Bronchial epithelial cell (primary cell): ENCODE measurements around the gene RNASE9. TPM values are rescaled to one million over a fixed set of nuclear protein-coding genes. Genes with fewer than 3 reads are reported as not detected.
A peak's percentile ranks its signal among the peaks of the same experiment; 100 is the strongest.

Experiments used
- DNase-seq: peaks from one replicate; pipeline ENCODE4 v3.0.0-alpha.2; 2010; ENCODE audit warnings: low read depth
- FAIRE-seq: peaks from 2 replicates; lab custom pipeline; 2011; peaks lifted over from hg19 to GRCh38; lab: Jason Lieb, UNC
- H3K27me3 ChIP-seq: 2 replicates; pipeline ENCODE4 v1.5.1; 2011; ENCODE audit warnings: low read length; ENCODE audit not compliant: control insufficient read depth, insufficient read depth
- H3K36me3 ChIP-seq: 2 replicates; pipeline ENCODE4 v1.5.1; 2011; ENCODE audit warnings: low read length; ENCODE audit not compliant: control insufficient read depth, insufficient read depth
- H3K4me3 ChIP-seq: 2 replicates; pipeline ENCODE4 v1.5.1; 2011; ENCODE audit warnings: mild to moderate bottlenecking, low read depth, low read length, control low read depth
- total RNA-seq: library from RNA; depleted of rRNA; stranded (reverse); fragments of >200 nt; gene quantifications from 2 replicates; pipeline ENCODE4 v1.2.1, GENCODE V29; 2014
- TF ChIP-seq, protein P1 (sequence below): IDR thresholded peaks from 2 replicates; pipeline ENCODE4 v1.5.1; 2011; ENCODE audit warnings: mild to moderate bottlenecking, moderate library complexity, low read length, control low read depth, inconsistent platforms; ENCODE audit not compliant: insufficient read depth, severe bottlenecking

RNASE9 gene
- total RNA-seq, 1 donor from 2014 or later: not detected

DNA sequence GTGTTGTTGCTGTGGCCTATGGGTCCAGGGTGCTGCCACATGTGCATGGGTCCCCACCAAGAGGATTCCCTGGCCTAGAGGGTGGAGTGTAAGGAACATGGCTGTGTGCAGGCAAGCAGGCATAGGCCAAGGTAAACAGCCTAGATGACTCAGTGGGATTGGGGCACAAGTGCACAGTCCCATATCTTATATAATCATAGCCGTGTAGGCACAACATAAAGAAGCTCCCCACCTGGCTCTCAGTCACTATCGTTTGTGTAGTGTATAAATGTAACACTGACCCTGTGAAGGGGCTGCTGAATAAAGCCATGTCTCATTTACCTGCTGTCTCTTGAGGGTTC lies 46.0 kb upstream of the RNASE9 start:
- TF ChIP-seq, protein P1, sequence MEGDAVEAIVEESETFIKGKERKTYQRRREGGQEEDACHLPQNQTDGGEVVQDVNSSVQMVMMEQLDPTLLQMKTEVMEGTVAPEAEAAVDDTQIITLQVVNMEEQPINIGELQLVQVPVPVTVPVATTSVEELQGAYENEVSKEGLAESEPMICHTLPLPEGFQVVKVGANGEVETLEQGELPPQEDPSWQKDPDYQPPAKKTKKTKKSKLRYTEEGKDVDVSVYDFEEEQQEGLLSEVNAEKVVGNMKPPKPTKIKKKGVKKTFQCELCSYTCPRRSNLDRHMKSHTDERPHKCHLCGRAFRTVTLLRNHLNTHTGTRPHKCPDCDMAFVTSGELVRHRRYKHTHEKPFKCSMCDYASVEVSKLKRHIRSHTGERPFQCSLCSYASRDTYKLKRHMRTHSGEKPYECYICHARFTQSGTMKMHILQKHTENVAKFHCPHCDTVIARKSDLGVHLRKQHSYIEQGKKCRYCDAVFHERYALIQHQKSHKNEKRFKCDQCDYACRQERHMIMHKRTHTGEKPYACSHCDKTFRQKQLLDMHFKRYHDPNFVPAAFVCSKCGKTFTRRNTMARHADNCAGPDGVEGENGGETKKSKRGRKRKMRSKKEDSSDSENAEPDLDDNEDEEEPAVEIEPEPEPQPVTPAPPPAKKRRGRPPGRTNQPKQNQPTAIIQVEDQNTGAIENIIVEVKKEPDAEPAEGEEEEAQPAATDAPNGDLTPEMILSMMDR: no peak
- Histone ChIP-seq H3K4me3 (no peak overlapping the region), H3K36me3 (no peaks in the 10 kb centered on the region), H3K27me3 (no peaks in the 10 kb centered on the region)
- DNase-seq (no peak), FAIRE-seq (no peak)

GRCh38 chr14:20606190-20606901 lies 45.5 kb upstream of the RNASE9 start:
- TF ChIP-seq, protein P1: peak; percentile 85
- Histone ChIP-seq H3K27me3 (no peaks in the 10 kb centered on the region), H3K4me3 (no peak overlapping the region), H3K36me3 (no peaks in the 10 kb centered on the region)
- DNase-seq: peak; percentile 57
- no peak for FAIRE-seq

DNA sequence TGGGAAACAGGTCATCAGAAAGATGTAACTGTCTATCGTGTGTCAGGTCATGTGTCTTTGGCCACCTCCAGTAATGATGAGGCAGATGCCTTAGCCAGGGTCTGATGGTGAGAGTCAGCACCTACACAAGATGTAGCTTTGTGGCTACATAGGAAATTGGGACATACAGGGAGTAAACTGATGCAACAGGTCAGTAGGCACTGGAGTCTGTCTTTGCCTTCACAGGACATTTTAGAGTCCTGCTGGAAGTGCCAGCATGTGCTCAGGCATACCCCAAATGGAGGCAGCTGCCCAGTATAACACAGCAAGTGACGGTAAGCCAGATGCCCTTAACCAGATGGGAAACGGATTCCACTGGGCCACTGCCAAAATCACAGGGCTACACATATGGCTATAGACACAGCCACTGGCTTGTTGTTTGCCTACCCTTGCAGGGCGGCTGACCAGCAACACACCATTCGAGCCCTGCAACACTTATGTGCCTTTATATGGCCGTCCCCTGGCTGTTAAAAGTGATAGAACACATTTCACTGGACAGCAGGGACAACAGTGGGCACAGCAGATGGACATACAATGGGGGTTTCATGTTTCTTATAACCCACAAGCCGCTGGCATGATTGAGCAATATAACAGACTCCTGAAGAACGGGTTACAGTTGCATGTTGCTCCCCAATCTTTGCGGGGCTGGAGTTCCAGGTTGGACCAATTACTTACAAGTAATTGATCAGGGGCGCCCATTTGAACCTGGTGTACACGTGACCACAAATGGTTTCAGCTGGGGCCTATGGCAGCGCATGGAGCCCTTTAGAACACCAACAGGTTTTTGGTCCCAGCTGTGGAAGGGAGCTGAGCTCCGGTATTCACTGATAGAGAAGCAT lies 43.2 kb upstream of the RNASE9 start:
- Histone ChIP-seq H3K27me3 (no peaks in the 10 kb centered on the region), H3K36me3 (no peaks in the 10 kb centered on the region), H3K4me3 (no peak overlapping the region)
- FAIRE-seq: peak; percentile 18
- no peak for DNase-seq
- TF ChIP-seq, protein P1: no peak

- Histone ChIP-seq H3K4me3 (no peak overlapping the region), H3K27me3 (no peaks in the 10 kb centered on the region), H3K36me3 (no peaks in the 10 kb centered on the region)
- TF ChIP-seq, protein P1: no peak
- no peak for DNase-seq
- FAIRE-seq: no peak
Measured at GRCh38 chr14:20602583-20602982, 41.7 kb upstream of the RNASE9 start.

- Histone ChIP-seq H3K36me3 (no peaks in the 10 kb centered on the region), H3K27me3 (no peaks in the 10 kb centered on the region), H3K4me3 (no peak overlapping the region)
- DNase-seq (no peak), FAIRE-seq (no peak)
- TF ChIP-seq, protein P1: no peak
Measured at GRCh38 chr14:20601522-20601921, 40.7 kb upstream of the RNASE9 start.
